ENCODE measurements around the gene ZNF326. TPM values are rescaled to one million over a fixed set of nuclear protein-coding genes. Genes with fewer than 3 reads are reported as not detected.

The ZNF326 gene
- polyA plus RNA-seq, 1 donor (not counting 4 experiments of a cell fraction or from before 2014, with no cell fraction given): 22.7 TPM

DNA sequence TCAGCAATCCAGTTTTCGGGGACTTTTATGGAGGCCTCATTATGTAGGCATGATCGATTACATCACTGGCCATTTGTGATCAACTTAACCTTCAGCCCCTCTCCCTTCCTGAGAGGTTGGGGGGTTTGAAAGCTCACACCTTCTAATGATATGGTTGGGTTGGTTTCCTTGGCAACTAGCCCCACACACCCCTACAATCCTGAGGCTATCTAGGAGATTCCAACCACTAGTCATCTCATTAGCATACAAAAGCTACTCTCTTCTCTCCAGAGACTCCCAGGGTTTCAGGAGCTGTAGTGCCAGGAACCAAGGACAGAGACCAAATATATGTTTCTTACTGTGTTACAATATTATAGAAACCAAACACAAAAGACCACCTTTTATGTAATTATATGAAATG, 35.2 kb upstream of the ZNF326 start:
- no peaks in the 10 kb centered on the region for H3K27me3 ChIP-seq (ENCODE audit: control insufficient read depth, extremely low read depth, insufficient read depth, low read length)
- no peak for DNase-seq (ENCODE audit: low read depth, low spot score)
- H3K4me2 ChIP-seq (ENCODE audit: control insufficient read depth, extremely low read depth, insufficient read depth, low read depth, low read length): no peak overlapping the region
- no peak overlapping the region for H3K9ac ChIP-seq (ENCODE audit: control insufficient read depth, extremely low read depth, insufficient read depth, low read length)
- no peaks in the 10 kb centered on the region for H3K9me1 ChIP-seq (ENCODE audit: control insufficient read depth, extremely low read depth, insufficient read depth, low read length)
- peaks cover 6% of the 10 kb centered on the region for H3K4me1 ChIP-seq (ENCODE audit: control insufficient read depth, extremely low read depth, insufficient read depth, low read length)
- H3K79me2 ChIP-seq (ENCODE audit: control insufficient read depth, insufficient read depth, low read length): no peaks in the 10 kb centered on the region
- H3K36me3 ChIP-seq (ENCODE audit: control insufficient read depth in 2 of 2, extremely low read depth in 1 of 2, insufficient read depth in 2 of 2, low read length in 2 of 2): no peaks in the 10 kb centered on the region
- H3K9me3 ChIP-seq (ENCODE audit: control insufficient read depth, low read depth, low read length): no peaks in the 10 kb centered on the region
- H3K27ac ChIP-seq (ENCODE audit: control insufficient read depth, insufficient read depth, low read length): no peak overlapping the region
- TF ChIP-seq, protein P1, sequence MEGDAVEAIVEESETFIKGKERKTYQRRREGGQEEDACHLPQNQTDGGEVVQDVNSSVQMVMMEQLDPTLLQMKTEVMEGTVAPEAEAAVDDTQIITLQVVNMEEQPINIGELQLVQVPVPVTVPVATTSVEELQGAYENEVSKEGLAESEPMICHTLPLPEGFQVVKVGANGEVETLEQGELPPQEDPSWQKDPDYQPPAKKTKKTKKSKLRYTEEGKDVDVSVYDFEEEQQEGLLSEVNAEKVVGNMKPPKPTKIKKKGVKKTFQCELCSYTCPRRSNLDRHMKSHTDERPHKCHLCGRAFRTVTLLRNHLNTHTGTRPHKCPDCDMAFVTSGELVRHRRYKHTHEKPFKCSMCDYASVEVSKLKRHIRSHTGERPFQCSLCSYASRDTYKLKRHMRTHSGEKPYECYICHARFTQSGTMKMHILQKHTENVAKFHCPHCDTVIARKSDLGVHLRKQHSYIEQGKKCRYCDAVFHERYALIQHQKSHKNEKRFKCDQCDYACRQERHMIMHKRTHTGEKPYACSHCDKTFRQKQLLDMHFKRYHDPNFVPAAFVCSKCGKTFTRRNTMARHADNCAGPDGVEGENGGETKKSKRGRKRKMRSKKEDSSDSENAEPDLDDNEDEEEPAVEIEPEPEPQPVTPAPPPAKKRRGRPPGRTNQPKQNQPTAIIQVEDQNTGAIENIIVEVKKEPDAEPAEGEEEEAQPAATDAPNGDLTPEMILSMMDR (optimal IDR thresholded peaks at IDR 0.05 in 1 of 3, IDR thresholded peaks at IDR 0.05 in 1 of 3, conservative IDR thresholded peaks at IDR 0.05 in 1 of 3; ENCODE audit: extremely low read depth in 1 of 3, insufficient read depth in 2 of 3, low read length in 3 of 3): no peak
- no peak for TF ChIP-seq EZH2 (IDR thresholded peaks at IDR 0.05; ENCODE audit: low read length)
- no peak overlapping the region for H3K4me3 ChIP-seq (ENCODE audit: control insufficient read depth in 2 of 3, extremely low read depth in 1 of 3, insufficient read depth in 2 of 3, low read depth in 1 of 3, low read length in 3 of 3)
- FAIRE-seq: no peak
- dilution Hi-C loops (cut with MboI; ENCODE audit: extremely low pct_ligation_motif_present, low sequenced_read_pairs): no loop called here
- no peak overlapping the region for H2AFZ ChIP-seq (ENCODE audit: control insufficient read depth, low read length)
- H4K20me1 ChIP-seq (ENCODE audit: control insufficient read depth, extremely low read depth, insufficient read depth, low read length): no peaks in the 10 kb centered on the region

GRCh38 chr1:89962024-89962741, 32.7 kb upstream of the ZNF326 start:
- Histone ChIP-seq H3K9ac (ENCODE audit: control insufficient read depth, extremely low read depth, insufficient read depth, low read length) (no peak overlapping the region), H3K4me2 (ENCODE audit: control insufficient read depth, extremely low read depth, insufficient read depth, low read depth, low read length) (no peak overlapping the region), H4K20me1 (ENCODE audit: control insufficient read depth, extremely low read depth, insufficient read depth, low read length) (no peaks in the 10 kb centered on the region), H3K4me3 (ENCODE audit: control insufficient read depth in 2 of 3, extremely low read depth in 1 of 3, insufficient read depth in 2 of 3, low read depth in 1 of 3, low read length in 3 of 3) (no peak overlapping the region), H3K27ac (ENCODE audit: control insufficient read depth, insufficient read depth, low read length) (no peak overlapping the region), H3K79me2 (ENCODE audit: control insufficient read depth, insufficient read depth, low read length) (no peaks in the 10 kb centered on the region), H3K27me3 (ENCODE audit: control insufficient read depth, extremely low read depth, insufficient read depth, low read length) (no peaks in the 10 kb centered on the region), H3K4me1 (ENCODE audit: control insufficient read depth, extremely low read depth, insufficient read depth, low read length) (peaks cover 3% of the 10 kb centered on the region), H3K9me1 (ENCODE audit: control insufficient read depth, extremely low read depth, insufficient read depth, low read length) (no peaks in the 10 kb centered on the region), H3K9me3 (ENCODE audit: control insufficient read depth, low read depth, low read length) (no peaks in the 10 kb centered on the region), H3K36me3 (ENCODE audit: control insufficient read depth in 2 of 2, extremely low read depth in 1 of 2, insufficient read depth in 2 of 2, low read length in 2 of 2) (no peaks in the 10 kb centered on the region), H2AFZ (ENCODE audit: control insufficient read depth, low read length) (no peak overlapping the region)
- no peak for DNase-seq (ENCODE audit: low read depth, low spot score)
- TF ChIP-seq, protein P1 (optimal IDR thresholded peaks at IDR 0.05 in 1 of 3, IDR thresholded peaks at IDR 0.05 in 1 of 3, conservative IDR thresholded peaks at IDR 0.05 in 1 of 3; ENCODE audit: extremely low read depth in 1 of 3, insufficient read depth in 2 of 3, low read length in 3 of 3): no peak
- TF ChIP-seq EZH2 (IDR thresholded peaks at IDR 0.05; ENCODE audit: low read length): no peak
- no peak for FAIRE-seq
- dilution Hi-C loops (cut with MboI; ENCODE audit: extremely low pct_ligation_motif_present, low sequenced_read_pairs): no loop called here

Measured in keratinocyte (primary cell).